GM12801 (cell line): ENCODE data around the gene SLC38A3.

Experiments used
- TF ChIP-seq, protein P1 (sequence below): IDR thresholded peaks from one replicate; pipeline ENCODE4 v1.5.1; 2011; ENCODE audit warnings: control low read depth; ENCODE audit not compliant: insufficient read length; ENCODE audit errors: extremely low read depth

Gene SLC38A3

DNA sequence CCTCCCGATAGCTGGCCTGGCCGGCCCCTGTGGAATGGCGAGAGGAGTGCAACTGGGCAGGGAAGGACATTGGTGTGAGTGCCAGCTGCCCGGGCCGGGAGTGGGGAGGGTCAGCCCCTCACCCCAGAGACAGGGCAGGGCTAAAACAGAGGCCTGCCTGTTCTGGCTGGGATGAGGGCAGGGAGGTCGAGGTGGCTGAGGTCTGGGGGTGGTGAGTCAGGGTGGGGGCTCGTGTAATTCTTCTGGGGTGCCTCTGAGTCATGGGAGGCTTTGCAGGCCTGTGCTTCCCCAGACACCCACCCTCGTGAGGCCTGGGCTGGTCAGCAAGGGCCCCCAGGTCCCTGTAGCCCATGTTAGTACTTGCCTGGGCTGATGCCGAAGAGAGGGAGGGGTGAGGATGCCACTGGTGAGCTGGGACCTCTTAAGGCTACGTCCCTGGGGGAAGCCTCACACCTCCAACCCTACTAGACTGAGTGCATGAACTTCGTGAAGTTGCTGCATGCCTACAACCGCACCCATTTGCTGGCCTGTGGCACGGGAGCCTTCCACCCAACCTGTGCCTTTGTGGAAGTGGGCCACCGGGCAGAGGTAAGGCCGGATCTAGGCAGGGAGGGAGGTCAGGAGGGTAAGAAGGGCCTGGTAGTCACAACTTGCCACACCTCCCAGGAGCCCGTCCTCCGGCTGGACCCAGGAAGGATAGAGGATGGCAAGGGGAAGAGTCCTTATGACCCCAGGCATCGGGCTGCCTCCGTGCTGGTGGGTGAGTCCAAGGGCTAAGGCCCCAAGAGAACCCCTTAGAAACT, 65.6 kb downstream of the SLC38A3 start:
- TF ChIP-seq, protein P1, sequence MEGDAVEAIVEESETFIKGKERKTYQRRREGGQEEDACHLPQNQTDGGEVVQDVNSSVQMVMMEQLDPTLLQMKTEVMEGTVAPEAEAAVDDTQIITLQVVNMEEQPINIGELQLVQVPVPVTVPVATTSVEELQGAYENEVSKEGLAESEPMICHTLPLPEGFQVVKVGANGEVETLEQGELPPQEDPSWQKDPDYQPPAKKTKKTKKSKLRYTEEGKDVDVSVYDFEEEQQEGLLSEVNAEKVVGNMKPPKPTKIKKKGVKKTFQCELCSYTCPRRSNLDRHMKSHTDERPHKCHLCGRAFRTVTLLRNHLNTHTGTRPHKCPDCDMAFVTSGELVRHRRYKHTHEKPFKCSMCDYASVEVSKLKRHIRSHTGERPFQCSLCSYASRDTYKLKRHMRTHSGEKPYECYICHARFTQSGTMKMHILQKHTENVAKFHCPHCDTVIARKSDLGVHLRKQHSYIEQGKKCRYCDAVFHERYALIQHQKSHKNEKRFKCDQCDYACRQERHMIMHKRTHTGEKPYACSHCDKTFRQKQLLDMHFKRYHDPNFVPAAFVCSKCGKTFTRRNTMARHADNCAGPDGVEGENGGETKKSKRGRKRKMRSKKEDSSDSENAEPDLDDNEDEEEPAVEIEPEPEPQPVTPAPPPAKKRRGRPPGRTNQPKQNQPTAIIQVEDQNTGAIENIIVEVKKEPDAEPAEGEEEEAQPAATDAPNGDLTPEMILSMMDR, result no peak
